Hematopoietic multipotent progenitor cell treated with erythropoietin and hydrocortisone succinate and interleukin-3 and kit ligand, for 6 days (in vitro differentiated cells): ENCODE results near the gene ASB16.
A peak's percentile ranks its signal among the peaks of the same experiment; 100 is the strongest.

Experiments
- DNase-seq: peaks from one replicate; pipeline ENCODE4 v3.0.0-alpha.2; 2015

ASB16 gene

DNA sequence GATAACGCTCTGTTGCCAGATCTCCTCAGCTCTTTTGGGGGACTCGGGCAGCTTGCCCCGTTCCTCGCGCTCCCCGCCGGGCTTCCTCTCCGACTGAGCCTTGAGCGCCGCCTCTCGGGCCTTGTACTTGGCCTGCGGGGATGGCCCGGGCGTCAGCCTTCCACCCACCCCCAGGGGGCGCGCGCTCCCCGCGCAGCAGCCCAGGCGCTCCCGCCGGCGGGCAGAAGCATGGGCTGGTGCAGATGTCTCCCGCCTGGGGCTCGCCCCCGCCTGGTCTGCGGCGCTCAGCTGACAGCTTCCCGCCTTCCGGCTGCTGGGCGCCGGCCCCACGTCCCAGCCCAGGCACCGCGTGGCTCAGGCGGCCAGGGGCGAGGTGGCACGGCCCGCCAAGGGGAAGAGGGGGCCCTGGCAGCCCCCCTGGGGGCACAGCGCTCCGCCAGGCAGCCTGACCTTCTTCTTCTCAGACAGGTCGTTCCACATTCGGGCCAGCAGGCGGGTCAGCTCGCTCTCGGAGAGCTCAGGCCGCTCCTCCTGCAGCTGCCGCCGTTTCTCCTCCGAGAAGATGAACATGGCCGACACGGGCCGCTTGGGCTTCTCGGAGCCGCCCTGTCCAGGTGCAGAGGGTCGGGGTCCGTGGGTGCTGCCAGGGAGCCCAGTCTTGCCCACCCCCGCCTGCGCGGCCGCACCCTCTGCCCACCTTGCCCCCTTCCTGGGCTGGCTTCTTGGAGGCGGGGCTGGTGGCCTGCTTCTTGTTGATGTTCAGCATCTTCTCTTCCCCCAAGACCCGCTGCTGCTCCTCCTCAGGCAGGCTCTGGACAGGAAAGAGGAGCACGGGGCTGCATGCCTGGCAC, 40.1 kb downstream of the ASB16 start:
- peak; percentile 93 for DNase-seq

DNA sequence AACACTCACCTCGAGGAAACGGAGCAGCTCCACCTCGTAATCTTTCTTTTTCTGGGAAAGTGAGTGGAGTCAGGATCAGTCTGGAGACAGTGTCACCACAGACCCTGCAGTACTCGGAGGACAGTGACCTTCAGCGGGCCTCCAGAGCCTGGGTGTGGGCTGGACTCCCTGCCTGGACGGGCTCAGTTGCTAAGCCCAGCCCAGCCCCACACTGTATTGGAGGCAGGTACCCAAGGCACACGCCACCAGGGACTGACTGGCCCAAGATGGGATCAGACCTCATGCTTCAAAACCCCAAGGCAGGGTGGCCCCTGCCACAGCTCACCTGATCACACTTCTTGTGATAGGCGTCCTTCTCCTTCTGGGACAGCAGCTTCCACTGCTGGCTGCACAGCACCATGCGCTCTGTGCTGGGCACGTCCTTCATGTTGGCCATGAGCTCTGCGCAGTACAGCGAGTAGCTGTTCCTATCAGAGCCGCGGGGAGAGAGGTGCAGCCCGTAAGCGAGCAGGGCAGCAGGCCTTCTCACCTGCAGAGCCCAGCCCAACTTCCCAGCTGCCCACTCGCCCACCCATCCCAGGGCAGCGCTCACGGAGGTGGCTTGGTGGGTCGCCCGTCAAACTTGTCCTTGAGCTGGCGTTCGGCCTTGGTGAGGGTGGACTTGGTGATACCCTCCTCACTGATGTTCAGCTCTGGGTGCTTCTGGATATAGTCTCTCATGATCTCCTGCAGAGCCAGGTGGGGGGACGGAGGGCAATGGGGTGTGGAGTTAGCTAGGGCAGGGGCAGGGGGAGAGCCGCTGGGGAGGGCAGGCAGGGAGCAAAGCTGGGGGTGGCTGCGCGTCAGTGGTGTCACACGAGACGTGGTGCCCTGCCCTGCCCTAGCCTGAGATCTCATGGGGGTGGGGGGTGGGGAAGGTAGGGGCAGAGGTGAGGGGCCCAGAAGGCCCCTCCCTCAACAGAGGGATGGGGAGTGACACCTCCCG, 41.1 kb downstream of the ASB16 start:
- no peak for DNase-seq

DNA sequence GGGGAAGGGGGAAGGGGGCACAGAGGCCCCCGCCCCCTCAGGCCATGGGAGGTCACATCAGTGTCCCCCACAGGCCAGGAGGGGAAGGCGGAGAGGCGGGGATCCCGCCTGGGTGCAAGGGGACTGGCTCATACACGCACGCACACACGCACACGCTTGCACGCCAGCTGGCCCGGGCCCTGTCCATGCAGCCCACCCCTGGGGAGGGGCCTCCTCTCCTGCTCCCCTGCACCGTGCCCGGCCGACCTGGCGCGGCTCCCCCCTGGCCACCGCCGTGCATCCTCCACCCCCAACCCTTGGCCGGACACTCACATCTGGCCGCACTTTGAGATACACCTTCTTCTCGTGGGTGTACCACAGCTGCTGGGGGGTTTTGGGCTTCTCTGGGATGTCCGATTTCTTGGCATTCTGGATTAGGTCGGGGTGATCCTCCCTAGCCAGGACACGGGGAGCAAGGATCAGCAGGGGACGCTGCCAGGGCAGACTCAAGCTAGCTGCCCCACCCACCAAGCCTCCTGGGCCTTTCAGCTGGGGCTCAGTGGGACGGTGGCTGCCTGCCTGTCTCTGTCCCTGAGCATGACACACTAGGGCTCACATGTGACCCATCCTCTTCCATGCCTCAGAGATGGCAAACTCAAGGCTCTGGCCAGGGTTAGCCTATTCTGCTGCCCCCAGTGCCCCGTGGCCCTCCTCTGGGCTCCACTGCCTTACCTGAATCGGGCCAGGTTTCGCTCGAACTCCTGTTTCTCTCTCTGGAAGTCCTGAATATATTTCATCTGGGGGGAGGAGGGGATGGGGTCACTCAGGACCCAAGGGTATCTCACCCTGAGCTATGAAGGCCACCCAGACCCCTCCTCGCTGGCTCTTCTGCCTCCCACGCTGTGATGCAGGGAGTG, 42.3 kb downstream of the ASB16 start:
- DNase-seq = no peak

DNA sequence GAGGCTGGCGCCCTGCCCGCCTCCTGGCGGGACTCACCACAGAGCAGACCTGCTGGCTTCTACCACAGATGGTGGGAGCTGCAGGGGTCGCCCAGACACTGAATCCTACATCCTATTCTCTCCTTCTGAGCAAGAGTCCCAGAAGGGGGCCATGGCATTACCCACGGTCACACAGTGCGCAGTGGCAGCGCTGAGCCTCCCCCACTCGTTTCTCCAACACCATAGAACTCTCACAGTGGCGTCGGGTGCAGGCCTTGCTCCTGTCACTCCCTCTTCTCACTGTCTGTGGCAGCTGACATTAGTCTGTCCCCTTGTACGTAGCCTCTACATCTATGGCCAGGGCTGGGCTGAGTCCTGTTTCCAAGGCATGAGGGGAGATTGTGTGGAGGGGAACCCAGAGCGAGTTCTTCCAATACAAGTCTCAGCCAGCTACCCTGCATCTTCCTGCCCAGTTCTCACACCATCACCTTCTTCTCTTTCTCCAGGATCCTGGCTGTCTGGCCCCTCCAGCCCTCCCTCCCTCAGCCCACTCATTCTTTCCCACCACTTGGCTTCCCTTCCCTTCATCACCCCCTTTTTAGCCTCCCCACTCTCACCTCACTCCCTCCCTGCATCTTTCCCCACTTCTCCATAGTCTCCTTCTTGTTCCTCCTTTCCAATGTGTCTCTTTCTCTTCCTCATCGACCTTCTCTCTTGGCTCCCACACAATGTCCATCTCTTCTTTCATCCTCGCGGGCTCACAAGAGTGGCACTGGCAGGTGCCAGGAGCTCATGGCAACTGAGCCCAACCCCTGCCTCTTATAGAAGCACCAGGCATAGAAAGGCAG, 43.1 kb downstream of the ASB16 start:
- no peak for DNase-seq

DNA sequence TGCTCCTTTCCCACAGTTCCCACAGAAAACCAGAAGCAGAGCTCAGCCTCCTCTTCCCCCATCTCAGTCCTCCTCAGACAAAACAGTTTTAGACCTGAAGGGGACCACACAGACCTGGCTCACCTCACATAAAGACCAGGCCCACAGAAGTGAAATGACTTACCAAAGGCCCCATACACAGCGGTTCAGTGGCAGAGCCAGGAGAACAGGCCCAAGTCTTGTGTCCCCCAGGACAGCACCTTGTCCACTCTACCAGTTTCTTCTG, 43.7 kb downstream of the ASB16 start:
- DNase-seq = no peak

DNA sequence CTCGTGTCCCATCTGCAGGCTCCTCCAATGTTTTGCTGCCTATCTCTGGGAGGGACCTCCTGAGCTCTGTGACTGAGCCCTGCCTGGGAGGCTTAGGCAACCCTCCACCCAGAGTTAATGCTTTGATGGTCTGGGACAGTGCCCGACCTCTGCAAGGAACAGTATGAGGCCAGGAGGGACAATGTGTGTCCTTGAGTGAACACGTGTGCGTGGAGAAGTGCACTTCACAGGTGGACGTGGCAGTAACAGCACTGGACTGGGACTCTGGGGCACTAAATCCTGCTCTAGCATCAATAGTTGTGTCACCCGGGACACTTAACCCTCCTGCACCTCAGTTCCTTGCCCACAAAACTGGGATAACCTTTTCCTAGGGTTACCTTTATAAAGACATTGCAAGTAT, 44.4 kb downstream of the ASB16 start:
- DNase-seq = no peak

DNA sequence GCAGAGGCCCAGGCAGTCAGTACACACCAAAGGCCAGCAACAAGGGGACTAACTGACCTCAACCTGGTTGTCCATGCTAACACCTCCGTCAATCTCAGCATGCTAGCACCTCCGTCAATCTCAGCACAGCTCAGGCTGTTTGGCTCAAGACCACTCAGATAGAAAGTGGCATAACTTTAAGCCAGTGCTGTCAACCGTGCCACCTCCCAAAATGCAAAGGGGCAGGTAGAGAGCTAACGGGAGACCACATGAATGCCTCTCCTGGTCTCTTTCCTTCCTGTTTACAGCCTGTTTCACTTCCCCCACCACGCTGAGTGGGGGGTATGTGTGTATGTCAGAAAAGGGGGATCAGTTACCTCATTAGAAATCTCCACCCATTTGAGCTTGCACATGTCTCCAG, 45.7 kb downstream of the ASB16 start:
- no peak for DNase-seq

DNA sequence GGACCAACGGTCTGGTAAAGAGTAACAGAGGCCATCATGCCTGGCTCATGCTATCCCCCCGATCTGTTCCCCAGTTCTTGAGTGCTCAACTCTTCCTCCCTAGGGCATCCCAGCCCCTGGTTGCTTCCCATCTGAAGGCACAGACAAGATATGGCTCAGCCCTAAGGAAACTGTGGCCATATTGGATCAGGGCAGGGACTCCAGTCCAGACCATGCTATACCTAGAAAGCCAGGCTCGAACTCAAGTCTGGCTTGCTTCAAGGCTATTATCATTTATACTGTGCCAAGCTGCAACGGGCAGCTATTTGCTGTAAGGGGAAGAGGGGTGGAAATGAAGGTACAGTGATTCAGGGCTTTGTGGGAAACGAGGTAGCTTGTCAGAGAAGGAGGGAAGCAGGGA, 46.2 kb downstream of the ASB16 start:
- DNase-seq = no peak

DNA sequence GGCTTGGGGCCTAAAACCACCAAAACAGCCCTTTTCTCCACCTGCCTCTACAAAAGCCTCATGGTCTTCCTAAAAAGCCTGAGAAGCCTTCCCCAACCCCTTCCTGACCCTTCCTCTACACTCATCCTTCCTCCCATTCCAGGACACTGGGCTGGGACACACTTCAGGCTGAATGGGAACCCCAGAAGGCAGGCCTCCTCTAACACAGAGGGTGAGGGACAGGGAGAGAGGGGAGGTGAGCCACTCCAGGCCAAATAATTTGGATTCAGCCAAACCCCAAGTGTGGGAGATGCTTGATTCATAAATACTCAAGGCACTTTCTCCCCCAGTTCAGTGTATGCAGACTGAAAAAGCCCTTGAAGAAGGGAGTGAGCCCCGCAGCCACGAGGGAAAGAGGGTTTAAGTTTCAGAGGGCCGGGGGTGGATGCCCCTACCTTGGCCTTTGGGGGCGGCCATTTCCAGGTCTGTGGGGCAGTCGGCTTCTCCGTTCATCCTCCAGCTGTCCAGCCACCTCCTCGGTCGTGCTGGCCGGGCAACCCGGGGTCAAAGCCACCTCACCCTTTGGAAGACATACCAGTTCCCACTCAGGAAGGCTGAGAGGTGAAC, 47.3 kb downstream of the ASB16 start:
- peak; percentile 36 for DNase-seq

DNA sequence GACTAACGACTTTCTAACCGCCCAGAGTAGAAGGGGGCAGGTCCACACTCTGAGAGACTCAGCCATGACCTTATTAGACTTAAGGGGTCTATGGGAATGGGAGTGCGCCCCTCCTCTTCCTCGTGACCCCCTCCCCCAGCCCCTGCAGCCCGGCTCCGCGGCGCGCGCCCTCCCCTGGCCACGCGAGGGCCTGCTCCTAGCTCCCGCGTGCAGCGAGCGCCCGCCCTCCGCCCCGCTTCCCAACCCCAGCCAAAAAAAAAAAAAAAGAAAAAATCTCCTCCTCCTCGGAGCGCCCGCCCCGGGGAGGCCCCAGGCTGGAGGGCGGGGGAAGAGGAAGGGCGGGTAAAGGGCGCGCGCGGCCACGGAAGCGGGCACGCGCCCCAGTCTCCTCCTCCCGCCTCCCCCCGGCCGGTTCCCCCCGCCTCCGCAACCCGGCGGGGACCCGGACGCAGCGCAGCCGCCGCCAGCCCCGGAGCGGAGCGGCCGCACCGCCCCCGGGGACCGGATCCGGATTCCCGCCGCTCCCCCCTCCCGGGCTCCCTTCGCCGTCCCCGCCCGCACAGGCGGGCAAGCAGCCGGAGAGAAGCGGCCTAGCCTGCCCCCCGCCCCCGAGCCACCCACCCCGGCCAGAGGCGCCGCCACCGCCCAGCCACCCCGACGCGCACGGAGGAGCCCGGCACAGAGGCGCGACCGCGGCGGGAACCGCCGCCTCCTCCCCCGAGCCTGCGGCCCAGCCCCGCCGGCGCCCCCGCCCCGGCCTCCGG, 48.0 kb downstream of the ASB16 start:
- peak; percentile 97 for DNase-seq

DNA sequence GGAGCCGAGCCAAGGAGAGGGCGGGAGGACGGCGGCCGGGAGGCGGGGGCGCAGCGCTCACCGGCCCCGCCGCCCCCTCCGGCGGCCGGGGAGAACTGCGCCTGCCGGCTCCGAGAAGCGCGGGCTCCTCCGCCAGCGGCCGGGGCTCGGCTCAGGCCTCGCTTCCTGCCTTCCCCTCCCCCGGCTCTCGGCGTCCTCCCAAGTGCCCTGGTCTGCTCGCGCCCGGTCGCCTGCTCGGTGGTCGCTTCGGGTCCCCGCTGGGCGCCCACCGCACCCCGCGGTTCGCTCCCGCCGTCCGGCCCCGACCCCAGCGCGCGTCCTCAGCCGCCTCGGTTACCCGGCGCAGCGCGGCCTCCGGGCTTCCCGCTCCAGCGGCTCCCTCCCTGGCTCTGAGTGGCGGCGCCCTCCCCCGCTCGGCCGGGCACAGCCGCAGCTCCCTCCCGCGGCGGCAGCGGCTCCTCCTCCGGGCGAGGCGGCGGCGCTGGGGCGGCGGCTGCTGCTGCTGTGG, 48.7 kb downstream of the ASB16 start:
- no peak for DNase-seq

DNA sequence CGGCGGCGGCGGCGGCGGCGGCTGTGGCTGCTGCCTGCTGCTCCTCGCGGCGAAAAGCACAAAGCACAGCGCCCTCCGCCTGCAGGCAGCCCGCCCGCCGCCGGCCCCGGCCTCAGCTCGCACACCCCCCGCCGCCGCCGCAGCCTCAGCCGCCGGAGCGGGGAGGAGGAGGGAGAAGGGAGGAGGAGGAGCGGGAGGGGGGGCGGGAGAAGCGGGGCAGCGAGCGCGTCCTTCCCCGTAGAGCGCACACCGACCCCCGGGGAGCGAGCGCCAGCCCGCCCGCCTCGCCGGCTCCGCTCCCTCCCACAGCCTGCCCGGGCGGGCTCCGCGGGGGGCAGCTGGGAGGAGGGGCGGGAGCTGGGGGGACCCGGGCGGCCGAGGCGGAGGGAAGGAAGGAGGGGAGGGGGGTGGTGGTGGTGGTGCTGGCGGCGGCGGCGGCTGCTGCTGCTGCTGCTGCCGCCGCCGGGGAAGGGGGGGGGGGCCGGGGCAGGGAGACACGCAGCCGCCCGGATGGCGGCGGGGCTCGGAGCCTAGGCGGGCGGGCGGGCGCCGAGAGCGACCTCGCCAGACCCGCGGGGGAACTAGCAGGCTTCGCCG, 49.2 kb downstream of the ASB16 start, which contains the start of gene UBTF:
Gene UBTF, minus strand, starts transcription at position 60 of the 597 bp plus-strand sequence. CDS start 1,446 bp downstream, outside the sequence.
- peak; percentile 72 for DNase-seq

DNA sequence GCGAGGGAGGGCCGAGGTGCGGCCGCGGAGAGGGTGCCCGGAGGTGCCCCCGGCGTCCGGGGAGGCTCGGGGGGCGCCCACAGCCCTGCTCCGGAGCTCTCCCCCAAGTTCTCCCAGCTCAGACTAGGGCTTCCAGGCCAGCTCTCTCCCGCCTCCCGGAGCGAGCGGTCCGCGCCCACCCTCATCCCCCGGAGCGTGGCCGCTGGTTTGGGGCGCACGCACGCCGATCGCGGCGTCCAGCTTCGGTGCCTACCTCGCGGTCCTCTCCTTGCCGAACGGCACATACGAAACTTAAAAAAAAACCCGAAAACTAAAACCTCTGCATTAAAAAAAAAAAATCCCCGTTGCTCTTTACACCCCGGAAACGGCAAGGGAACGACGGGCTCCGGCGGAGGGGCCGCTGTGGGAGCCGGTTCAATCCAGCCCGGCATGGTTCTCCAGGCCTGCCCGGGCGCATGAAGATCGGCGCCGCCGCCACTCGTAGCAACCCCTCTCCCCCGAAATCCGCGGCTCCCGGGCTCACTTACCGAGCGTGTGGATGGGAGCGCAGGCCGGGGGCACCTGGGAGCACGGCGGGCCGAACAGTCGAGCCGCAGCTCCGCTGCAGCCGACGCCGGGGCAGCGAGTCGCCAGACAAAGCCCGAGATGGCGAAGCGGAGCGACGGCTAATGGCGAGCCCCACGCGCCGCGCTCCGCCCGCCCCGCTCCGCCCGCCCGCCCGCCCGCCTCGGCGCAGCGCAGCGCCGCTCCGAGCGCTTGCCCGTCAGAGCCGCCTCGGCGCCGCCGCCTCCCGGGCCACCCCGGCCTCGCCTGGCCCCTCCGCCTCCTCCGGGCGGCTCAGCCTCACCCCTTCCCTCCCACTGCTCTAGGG, 49.9 kb downstream of the ASB16 start:
- peak; percentile 70 for DNase-seq

DNA sequence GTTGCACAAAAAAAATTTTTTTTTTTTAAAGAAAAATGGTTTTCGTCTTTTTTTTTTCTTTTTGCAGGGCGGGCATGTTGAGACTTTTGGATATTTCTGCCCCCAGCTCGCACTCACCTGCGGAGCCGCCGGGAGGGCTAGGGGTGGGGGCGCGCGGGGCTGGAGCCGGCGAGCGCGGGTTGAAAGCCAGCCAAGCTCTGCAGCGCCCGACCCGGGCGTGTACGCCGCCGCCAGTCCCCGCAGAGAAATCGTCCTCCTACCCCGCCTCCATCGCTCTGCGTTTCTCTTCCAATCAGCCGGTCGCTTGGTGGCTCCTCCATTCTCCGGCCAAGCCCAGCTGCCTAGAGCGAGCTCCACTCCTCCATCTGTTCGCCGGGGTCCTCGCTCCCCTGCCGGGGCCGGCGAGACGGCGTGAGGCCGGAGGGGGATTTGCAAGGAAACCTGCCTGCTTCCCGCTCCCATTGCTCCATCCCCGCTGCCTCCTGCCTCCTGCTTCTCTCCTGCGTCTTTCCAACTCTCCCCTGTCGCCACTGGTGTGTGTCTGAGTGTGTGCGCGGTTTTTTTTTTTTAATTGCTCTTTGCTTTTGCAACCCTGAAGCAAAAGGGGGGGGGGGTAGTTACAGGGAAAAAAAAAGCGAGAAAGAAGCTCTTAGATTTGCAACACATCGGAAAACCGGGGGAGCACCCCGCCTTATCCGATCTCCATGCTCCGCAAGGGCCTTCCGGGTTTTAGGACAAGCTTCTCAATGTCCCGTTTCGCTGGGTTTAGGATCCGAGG, 50.8 kb downstream of the ASB16 start:
- DNase-seq = peak; percentile 93

DNA sequence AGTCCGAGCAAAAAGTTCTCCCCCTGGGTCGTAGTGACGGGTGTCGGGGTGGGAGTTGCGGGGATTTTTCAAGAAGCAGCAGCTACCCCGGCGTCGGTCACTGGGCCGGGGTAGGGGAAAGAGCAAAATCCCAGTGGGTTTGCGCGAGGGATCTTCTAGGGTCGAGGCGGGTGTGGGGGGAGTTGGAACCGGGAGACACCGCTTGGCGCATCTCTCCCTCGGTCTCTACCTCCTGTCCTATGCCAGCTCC, 51.3 kb downstream of the ASB16 start:
- no peak for DNase-seq

DNA sequence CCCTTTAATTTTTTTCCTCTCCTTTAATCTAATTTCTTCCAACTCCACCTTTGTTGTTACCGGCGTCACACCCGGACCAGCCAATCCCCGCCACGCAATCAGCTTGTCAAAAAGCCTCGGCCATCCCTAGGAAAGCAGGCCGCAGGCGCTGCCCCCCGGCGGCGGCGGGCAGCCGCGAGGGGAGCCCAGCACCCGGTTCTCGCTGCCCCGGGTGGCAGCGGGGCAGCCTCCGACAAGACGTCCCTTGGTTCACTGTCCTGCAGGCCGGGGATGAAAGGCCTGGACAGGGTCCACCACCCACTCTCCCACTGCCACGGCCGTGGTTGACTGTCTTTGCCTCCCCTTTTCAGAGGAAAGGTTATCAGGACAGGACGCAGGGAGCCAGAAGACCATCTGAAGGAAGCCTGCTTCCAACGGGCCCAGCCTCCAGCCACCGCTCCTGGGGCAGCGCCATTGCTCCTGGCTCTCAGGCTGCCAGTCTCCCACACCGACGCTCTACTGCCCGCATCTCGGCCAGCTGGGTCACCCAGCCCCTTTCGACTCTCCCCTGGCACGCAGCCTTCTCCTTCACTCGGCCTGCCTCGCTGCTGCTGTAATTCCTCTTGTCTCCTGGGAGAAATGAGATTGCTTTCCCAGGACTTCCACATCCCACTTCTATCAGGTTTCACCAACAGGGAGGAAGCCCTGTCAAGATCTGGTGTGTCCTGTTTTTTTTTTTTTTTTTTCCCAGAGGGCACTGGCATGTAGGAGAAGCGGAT, 51.8 kb downstream of the ASB16 start:
- peak; percentile 92 for DNase-seq

DNA sequence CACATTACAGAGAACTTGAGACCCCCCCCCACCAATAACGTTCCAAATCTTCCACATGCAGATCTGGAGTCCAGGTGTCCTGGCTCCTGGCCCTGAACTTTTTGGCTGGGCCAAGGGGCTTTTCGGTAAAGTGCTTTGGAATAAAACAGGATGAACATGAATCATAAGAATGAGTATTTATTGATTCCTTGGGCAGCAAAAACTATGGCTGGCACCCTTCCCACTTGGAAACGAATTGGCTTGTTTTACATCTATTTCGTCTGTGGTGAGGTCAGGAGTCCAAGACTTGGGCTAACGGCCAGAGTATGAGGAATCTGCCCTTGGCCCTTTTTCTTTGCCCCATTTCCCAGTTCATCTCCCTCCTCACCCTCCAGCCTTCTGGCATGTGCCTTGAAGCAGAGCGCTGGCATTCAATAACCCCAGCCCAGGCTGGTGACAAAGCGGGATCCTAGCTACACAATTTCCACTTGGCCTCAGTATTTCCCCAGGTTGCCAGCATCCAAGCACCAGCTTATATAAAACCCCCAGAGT, 53.1 kb downstream of the ASB16 start:
- DNase-seq = no peak
